GM12878 (cell line): ENCODE measurements around the gene BATF. TPM values are rescaled to one million over a fixed set of nuclear protein-coding genes. Genes with fewer than 3 reads are reported as not detected.

ENCODE experiments used
- ATF7 ChIP-seq: fragments of 450-650 bp; IDR thresholded peaks from 2 replicates; pipeline ENCODE4 v1.6.1; 2016; ENCODE audit warnings: low read depth, mild to moderate bottlenecking
- BHLHE40 ChIP-seq, 2 experiments: fragments of 450-650 bp in 1 of 2; IDR thresholded peaks; 2 replicates each; pipeline ENCODE4 v1.6.1; 2011 to 2017; ENCODE audit warnings: low read depth in 2 of 2, borderline replicate concordance in 1 of 2, improper control_type of control experiment in 1 of 2, low read length in 1 of 2, mild to moderate bottlenecking in 1 of 2
- BMI1 ChIP-seq: fragments of 450-650 bp; IDR thresholded peaks from 2 replicates; pipeline ENCODE4 v1.6.1; 2016; ENCODE audit warnings: mild to moderate bottlenecking, moderate library complexity, borderline replicate concordance
- BRCA1 ChIP-seq: IDR thresholded peaks from 2 replicates; pipeline ENCODE4 v1.6.1; 2011; ENCODE audit warnings: low read depth, low read length, improper control_type of control experiment
- E2F4 ChIP-seq: IDR thresholded peaks from 2 replicates; pipeline ENCODE4 v1.6.1; 2012; ENCODE audit warnings: low read depth, low read length, improper control_type of control experiment
- E4F1 ChIP-seq: fragments of 450-650 bp; IDR thresholded peaks from 2 replicates; pipeline ENCODE4 v1.6.1; 2018; ENCODE audit warnings: borderline replicate concordance, mild to moderate bottlenecking; ENCODE audit not compliant: partially characterized antibody
- ESRRA ChIP-seq: IDR thresholded peaks from 2 replicates; pipeline ENCODE4 v1.6.1; 2012; ENCODE audit warnings: mild to moderate bottlenecking, low read length, improper control_type of control experiment
- FOS ChIP-seq: IDR thresholded peaks from 3 replicates; pipeline ENCODE4 v1.6.1; 2011; ENCODE audit warnings: borderline replicate concordance; ENCODE audit not compliant: insufficient read length; ENCODE audit errors: extremely low read depth
- HDAC2 ChIP-seq: fragments of 200-600 bp; sonication (generic); IDR thresholded peaks from 2 replicates; pipeline ENCODE4 v1.6.1; 2017
- HDAC6 ChIP-seq: fragments of 200-600 bp; sonication (generic); IDR thresholded peaks from one replicate; pipeline ENCODE4 v1.8.0; 2017; ENCODE audit warnings: antibody characterized with exemption; ENCODE audit not compliant: unreplicated experiment
- IKZF1 ChIP-seq: fragments of 450-650 bp; conservative IDR thresholded peaks from 2 replicates; pipeline ENCODE4 v1.6.1; 2017; ENCODE audit warnings: antibody characterized with exemption, mild to moderate bottlenecking
- IRF5 ChIP-seq: fragments of 450-650 bp; IDR thresholded peaks from 2 replicates; pipeline ENCODE4 v1.6.1; 2017; ENCODE audit warnings: borderline replicate concordance
- JUNB ChIP-seq: IDR thresholded peaks from 2 replicates; pipeline ENCODE4 v1.6.1; 2016; ENCODE audit warnings: antibody characterized with exemption, mild to moderate bottlenecking
- KAT2A ChIP-seq: conservative IDR thresholded peaks from 2 replicates; pipeline ENCODE4 v1.6.1; 2011; ENCODE audit warnings: low read depth, low read length; ENCODE audit not compliant: control insufficient read depth
- MXI1 ChIP-seq: fragments of 150-350 bp; IDR thresholded peaks from 2 replicates; pipeline ENCODE4 v1.6.1; 2011; ENCODE audit warnings: low read depth, mild to moderate bottlenecking, inconsistent platforms, low read length, improper control_type of control experiment
- NKRF ChIP-seq: fragments of 450-650 bp; conservative IDR thresholded peaks from 2 replicates; pipeline ENCODE4 v1.6.1; 2017; ENCODE audit warnings: mild to moderate bottlenecking, moderate library complexity
- NRF1 ChIP-seq: conservative IDR thresholded peaks from 2 replicates; pipeline ENCODE4 v1.6.1; 2011; ENCODE audit warnings: mild to moderate bottlenecking, low read depth, low read length, improper control_type of control experiment
- PAX8 ChIP-seq: fragments of 450-650 bp; IDR thresholded peaks from 2 replicates; pipeline ENCODE4 v1.6.1; 2017; ENCODE audit warnings: mild to moderate bottlenecking, moderate library complexity
- RFX5 ChIP-seq: IDR thresholded peaks from 2 replicates; pipeline ENCODE4 v1.6.1; 2011; ENCODE audit warnings: low read depth, low read length, improper control_type of control experiment
- SIX5 ChIP-seq: IDR thresholded peaks from 2 replicates; pipeline ENCODE4 v1.6.1; 2011; ENCODE audit warnings: mild to moderate bottlenecking, low read depth, low read length, moderate library complexity; ENCODE audit not compliant: severe bottlenecking
- SRF ChIP-seq, 2 experiments: IDR thresholded peaks; 2 replicates each; pipeline ENCODE4 v1.6.1; 2011; ENCODE audit warnings: low read depth in 2 of 2, low read length in 2 of 2, mild to moderate bottlenecking in 1 of 2, moderate library complexity in 1 of 2
- TAF1 ChIP-seq: IDR thresholded peaks from 2 replicates; pipeline ENCODE4 v1.6.1; 2011; ENCODE audit warnings: mild to moderate bottlenecking, low read depth, low read length, borderline replicate concordance
- TCF3 ChIP-seq: IDR thresholded peaks from 2 replicates; pipeline ENCODE4 v1.6.1; 2012; ENCODE audit warnings: low read depth, mild to moderate bottlenecking, low read length, borderline replicate concordance; ENCODE audit not compliant: insufficient read depth
- ZNF207 ChIP-seq: fragments of 450-650 bp; IDR thresholded peaks from 2 replicates; pipeline ENCODE4 v1.6.1; 2014; ENCODE audit warnings: antibody characterized with exemption, mild to moderate bottlenecking, borderline replicate concordance
- polyA plus RNA-seq, 11 experiments: library from polyadenylated mRNA; depleted of rRNA in 4 of 11; unstranded in 6 of 11; stranded (reverse) in 5 of 11; fragments of >200 nt; fragmentation: Nextera tagmentation in 4 of 11; fragmentation: Illumina TruSeq in 1 of 11; extraction: Ambion mirVana in 4 of 11; extraction: Trizol in 1 of 11; gene quantifications; 1 replicate in 1 of 11; 2 replicates in 10 of 11; pipeline versions ENCODE4 v1.2.1 to v1.2.3, GENCODE V29; 2011 to 2016; ENCODE audit warnings: inconsistent platforms in 2 of 11, missing spikeins in 2 of 11, low read depth in 1 of 11
- total RNA-seq, 4 experiments: library from RNA; depleted of rRNA in 3 of 4; stranded (reverse); fragments of >200 nt in 3 of 4; fragmentation: Illumina TruSeq in 1 of 4; extraction: Trizol in 1 of 4; gene quantifications; 2 replicates each; pipeline versions ENCODE4 v1.2.1 to v1.2.3, GENCODE V29; 2013 to 2021

Gene BATF
- total and polyA plus RNA-seq, 10 of the 15 experiments (the other 5 are each of a cell fraction or from before 2014, with no cell fraction given) = 10.0 to 154 (median 103) TPM

- TF ChIP-seq NKRF (no peak), BRCA1 (no peak), TAF1 (no peak), SRF (IDR thresholded peaks at IDR 0.05; ENCODE audit: low read depth in 2 of 2, low read length in 2 of 2) (0 out of 4 replicates have a peak, but pooled peaks of 1 of the 2 experiments have one; percentile 3), E2F4 (no peak), NRF1 (no peak), BMI1 (no peak), MXI1 (peak; percentile 50; the same call in 1 of the 2 replicates), ESRRA (no peak), IKZF1 (peak; percentile 50; the same call in 1 of the 2 replicates), ZNF207 (no peak), IRF5 (no peak), JUNB (peak; percentile 34; the same call in 1 of the 2 replicates), HDAC6 (no peak), ATF7 (no peak), BHLHE40 (IDR thresholded peaks at IDR 0.05; ENCODE audit: borderline replicate concordance in 1 of 2, low read depth in 2 of 2, low read length in 1 of 2) (peak; percentile 96 to 98), PAX8 (no peak), FOS (no peak), RFX5 (no peak), TCF3 (no peak), SIX5 (no peak), HDAC2 (no peak), E4F1 (no peak), KAT2A (no peak)
Observed at GRCh38 chr14:75549169-75549568, 26.9 kb downstream of the BATF start (continued).
